GM21367 (cell line): ENCODE measurements around the gene SPNS2.

Experiments used
- ATAC-seq: cut with Tn5 transposase; IDR thresholded peaks from one replicate; pipeline ENCODE4 v1.9.1; 2021; ENCODE audit not compliant: unreplicated experiment

SPNS2 gene

GRCh38 chr17:4498461-4499397, at the start of gene SPNS2:
TSS of gene SPNS2 (plus strand) at chr17:4498881. CDS start at chr17:4499048, 167 bp downstream.
- ATAC-seq: no peak

- ATAC-seq: no peak
Measured at GRCh38 chr17:4449736-4450135, 48.9 kb upstream of the SPNS2 start.

GRCh38 chr17:4450710-4451316, 47.9 kb upstream of the SPNS2 start:
- ATAC-seq: no peak

- ATAC-seq: no peak
Measured at GRCh38 chr17:4453812-4454591, 44.7 kb upstream of the SPNS2 start.

GRCh38 chr17:4460661-4461060, 38.0 kb upstream of the SPNS2 start:
- ATAC-seq: no peak

GRCh38 chr17:4463818-4464476, 34.7 kb upstream of the SPNS2 start:
- no peak for ATAC-seq

GRCh38 chr17:4465786-4466185, 32.9 kb upstream of the SPNS2 start:
- ATAC-seq: no peak

- ATAC-seq: no peak
Measured at GRCh38 chr17:4467287-4467686, 31.4 kb upstream of the SPNS2 start.

GRCh38 chr17:4469552-4469951, 29.1 kb upstream of the SPNS2 start:
- ATAC-seq: no peak

GRCh38 chr17:4472286-4472685, 26.4 kb upstream of the SPNS2 start:
- ATAC-seq: no peak

- ATAC-seq: no peak
Measured at GRCh38 chr17:4474093-4474492, 24.6 kb upstream of the SPNS2 start.

- no peak for ATAC-seq
Measured at GRCh38 chr17:4475001-4475400, 23.7 kb upstream of the SPNS2 start.

GRCh38 chr17:4475463-4475862, 23.2 kb upstream of the SPNS2 start:
- no peak for ATAC-seq

- no peak for ATAC-seq
Measured at GRCh38 chr17:4476017-4476416, 22.7 kb upstream of the SPNS2 start.

GRCh38 chr17:4476511-4477070, 22.1 kb upstream of the SPNS2 start:
- ATAC-seq: no peak

- ATAC-seq: no peak
Measured at GRCh38 chr17:4477255-4477791, 21.4 kb upstream of the SPNS2 start.

- no peak for ATAC-seq
Measured at GRCh38 chr17:4478318-4478830, 20.3 kb upstream of the SPNS2 start.

GRCh38 chr17:4479340-4479981, 19.2 kb upstream of the SPNS2 start:
- no peak for ATAC-seq

GRCh38 chr17:4479982-4480751, 18.5 kb upstream of the SPNS2 start:
- no peak for ATAC-seq
